Heart left ventricle (tissue), 16 donors: ENCODE results near the gene SNX8. TPM values are rescaled to one million over a fixed set of nuclear protein-coding genes. Genes with fewer than 3 reads are reported as not detected.

Source experiments
- ATAC-seq, 4 donors: fragments of 200-7000 bp; cut with Tn5 transposase; one replicate each; pipeline ENCODE4 v1.9.1; 2020 to 2022; ENCODE audit warnings: moderate library complexity in 4 of 4, mild to moderate bottlenecking in 3 of 4, moderate number of reproducible peaks in 1 of 4
- DNase-seq, 5 donors: peaks; one replicate each; pipeline ENCODE4 v3.0.0-alpha.2; 2020
- H3K27ac ChIP-seq, 12 donors: fragments of 200-600 bp; sonication (generic) in 4 of 12; one replicate each; pipeline versions ENCODE4 v1.5.0 to v1.8.0; 2016 to 2022; ENCODE audit warnings: mild to moderate bottlenecking in 2 of 12
- H3K27me3 ChIP-seq, 9 donors: fragments of 200-600 bp; sonication (generic) in 2 of 9; one replicate each; pipeline versions ENCODE4 v1.5.1 to v1.8.0; 2016 to 2022; ENCODE audit warnings: mild to moderate bottlenecking in 3 of 9
- H3K36me3 ChIP-seq, 9 donors: fragments of 200-600 bp; sonication (generic) in 2 of 9; one replicate each; pipeline versions ENCODE4 v1.5.0 to v1.8.0; 2018 to 2022; ENCODE audit warnings: mild to moderate bottlenecking in 2 of 9
- H3K4me1 ChIP-seq, 12 donors: fragments of 200-600 bp; sonication (generic) in 4 of 12; one replicate each; pipeline versions ENCODE4 v1.5.0 to v1.8.0; 2016 to 2022; ENCODE audit warnings: mild to moderate bottlenecking in 3 of 12
- H3K4me3 ChIP-seq, 12 donors: fragments of 200-600 bp; sonication (generic) in 4 of 12; one replicate each; pipeline versions ENCODE4 v1.5.0 to v1.8.0; 2017 to 2022; ENCODE audit warnings: mild to moderate bottlenecking in 9 of 12, moderate library complexity in 4 of 12
- H3K9me3 ChIP-seq, 12 donors: fragments of 200-600 bp; sonication (generic) in 4 of 12; one replicate each; pipeline versions ENCODE4 v1.5.0 to v1.8.0; 2016 to 2022; ENCODE audit warnings: mild to moderate bottlenecking in 1 of 12
- POLR2A ChIP-seq, 2 donors: fragments of 450-650 bp; IDR thresholded peaks; one replicate each; pipeline ENCODE4 v1.6.1; 2017; ENCODE audit warnings: antibody characterized with exemption in 2 of 2, mild to moderate bottlenecking in 2 of 2, moderate library complexity in 2 of 2
- WGBS, 4 donors: extraction: QIAGEN DNeasy Blood & Tissue Kit in 2 of 4; methylation state at CpG; one replicate each; pipeline versions ENCODE4 v1.1.5 to v1.1.7; 2013 to 2018; 5-methylcytosine and 5-hydroxymethylcytosine counted together
- intact Hi-C, 10 donors: fragments of 100-400 bp; cut with DNase I; formaldehyde crosslinking; loops; one replicate each; pipeline versions ENCODE4 v1.11.1 to v1.14.2; 2022
- polyA plus RNA-seq, 2 donors: library from polyadenylated mRNA; stranded (reverse); fragments of 200-250 nt; gene quantifications; one replicate each; pipeline ENCODE4 v1.2.3, GENCODE V29; 2013
- total RNA-seq, 9 donors: library from RNA; depleted of rRNA in 2 of 9; stranded (reverse); fragments of >200 nt in 2 of 9; fragmentation: NEBNext Ultra II Directional in 3 of 9; extraction: Animal tissue kit (Norgen Biotek cat#: 25700) in 3 of 9; gene quantifications; one replicate each; pipeline versions ENCODE4 v1.1.0 to v1.2.4, GENCODE V29; 2016 to 2023
- TF ChIP-seq, protein P1 (sequence below), 12 donors: fragments of 200-600 bp; sonication (generic) in 4 of 12; IDR thresholded peaks; one replicate each; pipeline versions ENCODE4 v1.5.0 to v1.8.0; 2018 to 2022; ENCODE audit warnings: antibody characterized with exemption in 12 of 12, mild to moderate bottlenecking in 5 of 12
- donor health status: ischemic (EF 13 %, LVEDD 7.1; RV severe dilation, severe dysfunction).
- donor health status: healthy with polysubstance abuse.
- donor health status: DM: no; HTN: yes; CAD: no.
- donor health status: DM: no; HTN: no; CAD: no.
- donor health status: ischemic (EF 25% LVEDD 6.9; RV normal size, moderate dysfunction).
- donor health status: ischemic (EF 25% LVEDD 5.7; RV mildly dilated, moderate dysfunction).
- donor health status: healthy.
- donor health status: DM: yes; HTN: yes; CAD: no.
- donor health status: ischemic (EF 35%, LVEDD 5.7; RV mildly dilated, moderate dysfunction).
- donor health status: nonischemic (EF 11% LVEDD 7.7; RV severe dilation, severe dysfunction).
- donor health status: DM: yes; HTN: yes; CAD: no.
- donor health status: PGD.
- donor health status: ischemic (EF 29% LVEDD 5.4; RV normal size, mild dysfunction).
- donor health status: nonischemic (EF 23%, LVEDD 6.1; RV moderate dilation, normal function).

The SNX8 gene
- total and polyA plus RNA-seq, 11 donors: 5.4 to 44.6 (median 19.4) TPM

DNA sequence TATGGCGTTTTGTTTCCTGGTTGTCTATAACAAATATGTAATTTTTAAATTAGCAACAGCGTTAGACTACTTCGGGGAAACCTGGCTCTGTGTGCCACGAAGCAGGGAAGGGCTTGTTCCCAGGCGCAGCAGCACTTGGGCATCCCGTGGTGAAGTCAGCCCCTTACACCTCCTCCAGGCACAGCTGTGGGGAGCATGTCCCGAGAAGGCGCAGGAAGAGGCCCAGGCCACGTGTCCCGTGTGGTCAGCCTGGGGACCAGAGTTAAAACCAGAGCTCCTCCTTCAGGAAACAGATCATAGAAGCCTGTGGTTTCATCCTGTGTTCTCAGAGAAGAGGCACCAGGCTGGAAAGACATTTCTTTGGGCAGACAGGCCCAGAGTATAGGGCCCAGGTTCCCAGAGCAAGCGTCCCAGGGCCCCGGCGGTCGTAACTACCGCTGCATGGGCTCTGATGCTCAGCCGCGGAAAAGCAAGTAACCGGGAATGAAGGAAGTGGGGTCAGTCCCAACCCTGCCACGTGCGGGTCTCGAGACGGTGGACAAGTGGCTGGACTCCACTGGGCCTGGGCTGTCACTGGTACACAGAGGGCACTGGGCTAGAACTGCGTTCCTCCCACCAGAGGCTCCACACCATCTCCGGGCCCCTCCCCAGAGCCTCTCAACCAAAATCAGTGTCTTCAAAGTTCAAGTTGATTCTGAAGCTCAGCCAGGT lies 65.1 kb downstream of the SNX8 start:
- peak overlapping the region in 7 of 12 donors; percentile 31 to 85 (median 59) for H3K27ac ChIP-seq
- peak overlapping the region in 2 of 12 donors; percentile 15 to 32 for H3K4me3 ChIP-seq
- H3K36me3 ChIP-seq: peaks cover 0 to 15% (median 0%) of the 10 kb centered on the region in 9 donors
- DNase-seq (peak; percentile 70 to 82 (median 77)), ATAC-seq (peak; percentile 67 to 89 (median 82))
- peaks cover 0 to 37% (median 3%) of the 10 kb centered on the region in 12 donors for H3K4me1 ChIP-seq
- no peaks in the 10 kb centered on the region for H3K9me3 ChIP-seq
- TF ChIP-seq POLR2A (IDR thresholded peaks at IDR 0.05): no peak
- TF ChIP-seq, protein P1, sequence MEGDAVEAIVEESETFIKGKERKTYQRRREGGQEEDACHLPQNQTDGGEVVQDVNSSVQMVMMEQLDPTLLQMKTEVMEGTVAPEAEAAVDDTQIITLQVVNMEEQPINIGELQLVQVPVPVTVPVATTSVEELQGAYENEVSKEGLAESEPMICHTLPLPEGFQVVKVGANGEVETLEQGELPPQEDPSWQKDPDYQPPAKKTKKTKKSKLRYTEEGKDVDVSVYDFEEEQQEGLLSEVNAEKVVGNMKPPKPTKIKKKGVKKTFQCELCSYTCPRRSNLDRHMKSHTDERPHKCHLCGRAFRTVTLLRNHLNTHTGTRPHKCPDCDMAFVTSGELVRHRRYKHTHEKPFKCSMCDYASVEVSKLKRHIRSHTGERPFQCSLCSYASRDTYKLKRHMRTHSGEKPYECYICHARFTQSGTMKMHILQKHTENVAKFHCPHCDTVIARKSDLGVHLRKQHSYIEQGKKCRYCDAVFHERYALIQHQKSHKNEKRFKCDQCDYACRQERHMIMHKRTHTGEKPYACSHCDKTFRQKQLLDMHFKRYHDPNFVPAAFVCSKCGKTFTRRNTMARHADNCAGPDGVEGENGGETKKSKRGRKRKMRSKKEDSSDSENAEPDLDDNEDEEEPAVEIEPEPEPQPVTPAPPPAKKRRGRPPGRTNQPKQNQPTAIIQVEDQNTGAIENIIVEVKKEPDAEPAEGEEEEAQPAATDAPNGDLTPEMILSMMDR (IDR thresholded peaks at IDR 0.05): peak in 3 of 12 donors; percentile 26 to 34 (median 33)
- WGBS, 4 donors: 35 to 48% (median 45%) methylated on average over 22 to 24 of the region's 24 CpGs
- no peaks in the 10 kb centered on the region for H3K27me3 ChIP-seq
- intact Hi-C loops: loop anchor here in 9 of 10 donors (2.0 to 10.0 kb wide), 6 partner anchors 63 to 106 kb away; partner anchors contain the start of genes EIF3B (in 4 of the 9) and SNX8 (in 3 of the 9)

DNA sequence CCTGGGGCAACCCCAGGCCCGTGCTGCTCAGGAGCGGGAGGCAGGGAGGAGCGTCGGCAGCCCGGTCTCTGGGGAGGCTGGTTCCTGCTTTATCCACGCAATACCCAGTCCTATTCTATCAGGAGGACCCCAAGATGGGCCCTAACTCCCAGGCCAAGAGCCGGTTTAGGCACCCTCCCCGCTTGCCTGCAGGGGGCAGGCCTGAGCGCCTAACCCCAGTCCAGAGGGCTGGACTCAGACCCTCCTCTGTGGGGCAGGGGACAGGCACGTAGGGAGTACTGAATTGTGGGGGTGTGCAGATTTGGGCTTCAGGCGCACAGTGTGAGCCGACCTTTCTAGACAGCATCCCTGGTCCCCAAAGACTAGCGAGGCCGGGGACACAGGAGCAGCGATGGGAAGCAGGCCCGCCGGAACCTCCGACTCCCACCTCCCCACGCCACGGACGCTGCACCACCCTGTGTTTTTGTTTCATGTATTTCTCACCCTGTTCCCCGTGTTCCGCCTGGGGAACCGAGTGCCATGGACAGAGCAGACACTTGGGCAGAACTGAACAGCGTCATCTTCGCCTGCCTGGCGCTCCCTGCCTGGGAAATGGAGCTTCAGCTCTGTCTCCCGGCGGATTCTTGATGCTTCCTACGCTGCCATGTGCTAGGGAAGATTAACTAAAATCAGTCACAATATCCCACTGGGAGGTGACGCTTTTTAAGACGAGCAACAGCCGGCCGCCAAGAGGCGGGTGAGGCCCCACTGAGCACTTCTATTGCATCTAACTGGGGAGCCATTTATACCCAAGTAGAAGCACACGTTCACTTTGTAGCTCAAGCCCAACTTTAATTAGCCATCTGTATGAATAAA lies 66.9 kb downstream of the SNX8 start:
- H3K4me3 ChIP-seq: peak overlapping the region in 1 of 12 donors; percentile 18
- no peak overlapping the region for H3K27ac ChIP-seq
- peaks cover 0 to 5% (median 0%) of the 10 kb centered on the region in 9 donors for H3K36me3 ChIP-seq
- WGBS, 4 donors: 61 to 68% (median 67%) methylated on average over 31 to 36 of the region's 36 CpGs
- H3K9me3 ChIP-seq: no peaks in the 10 kb centered on the region
- intact Hi-C loops: loop anchor here in 9 of 10 donors (5.0 to 10.0 kb wide), 5 partner anchors 65 to 107 kb away; partner anchors contain the start of genes EIF3B (in 3 of the 9) and SNX8 (in 3 of the 9)
- TF ChIP-seq, protein P1 (IDR thresholded peaks at IDR 0.05): peak; percentile 45 to 70 (median 60)
- no peak for TF ChIP-seq POLR2A (IDR thresholded peaks at IDR 0.05)
- peaks cover 0 to 50% (median 9%) of the 10 kb centered on the region in 12 donors for H3K4me1 ChIP-seq
- peak in 3 of 4 donors; percentile 25 to 50 (median 27) for ATAC-seq
- no peaks in the 10 kb centered on the region for H3K27me3 ChIP-seq
- no peak for DNase-seq

DNA sequence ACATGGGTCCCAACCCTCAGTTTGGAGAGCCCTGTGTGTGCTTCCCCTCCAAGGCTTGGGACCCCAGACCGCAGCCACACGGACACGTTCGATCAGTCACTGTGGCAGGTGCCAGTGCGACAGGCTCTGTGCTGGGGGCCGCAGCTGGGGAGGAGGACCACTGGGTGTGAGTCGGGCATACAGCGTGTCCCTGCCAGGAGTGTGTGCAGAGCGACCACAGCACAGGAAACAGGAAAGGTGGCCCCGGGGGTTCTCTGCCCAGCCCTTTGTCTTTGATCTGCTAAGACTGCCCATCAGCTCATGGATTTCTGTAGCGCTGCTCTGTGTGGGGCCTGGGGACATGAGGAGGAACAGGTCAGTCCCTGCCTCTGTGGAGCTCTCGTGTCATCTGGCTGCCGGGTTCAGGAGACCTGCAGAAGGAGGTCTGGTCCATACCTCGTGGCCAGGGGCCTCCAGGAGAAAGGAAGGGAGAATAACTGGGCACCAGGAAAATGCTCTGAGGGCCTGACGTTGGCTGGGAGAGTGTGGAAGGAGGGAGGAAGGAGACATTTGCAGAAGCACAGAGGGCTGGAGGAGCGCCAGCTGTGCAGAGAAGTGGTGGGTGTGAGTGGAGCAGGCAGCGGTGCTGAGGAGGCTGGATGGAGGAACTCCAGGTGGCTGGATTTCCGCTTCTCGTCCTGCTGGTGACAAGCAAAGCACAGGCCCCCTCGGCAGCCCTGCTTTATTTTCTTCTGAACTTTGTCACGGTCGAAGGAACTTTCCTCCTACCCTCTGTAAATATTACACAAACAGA lies 68.2 kb downstream of the SNX8 start:
- H3K36me3 ChIP-seq: no peaks in the 10 kb centered on the region
- no peaks in the 10 kb centered on the region for H3K9me3 ChIP-seq
- intact Hi-C loops: loop anchor here in 9 of 10 donors (5.0 to 10.0 kb wide), 5 partner anchors 66 to 109 kb away; partner anchors contain the start of genes EIF3B (in 3 of the 9) and SNX8 (in 3 of the 9)
- 61 to 76% (median 70%) methylated on average over 22 of the region's 22 CpGs for WGBS, 4 donors
- H3K27me3 ChIP-seq: no peaks in the 10 kb centered on the region
- no peak for TF ChIP-seq POLR2A (IDR thresholded peaks at IDR 0.05)
- TF ChIP-seq, protein P1 (IDR thresholded peaks at IDR 0.05): no peak
- H3K4me1 ChIP-seq: peaks cover 0 to 56% (median 14%) of the 10 kb centered on the region in 12 donors
- DNase-seq (peak in 3 of 5 donors; percentile 39 to 78 (median 67)), ATAC-seq (no peak)
- no peak overlapping the region for H3K4me3 ChIP-seq
- no peak overlapping the region for H3K27ac ChIP-seq
